NCI-H82 (cell line): ENCODE results near the gene GLOD4.
A peak's percentile ranks its signal among the peaks of the same experiment; 100 is the strongest.
"Not testable (repeated sequence)": the region's sequence is repeated elsewhere in the genome, so short reads cannot be mapped to it uniquely, and the experiment has no call there.

Experiments used
- DNase-seq: peaks from one replicate; lab custom pipeline; 2025; lab: John Stamatoyannopoulos, UW

GLOD4 gene

DNA sequence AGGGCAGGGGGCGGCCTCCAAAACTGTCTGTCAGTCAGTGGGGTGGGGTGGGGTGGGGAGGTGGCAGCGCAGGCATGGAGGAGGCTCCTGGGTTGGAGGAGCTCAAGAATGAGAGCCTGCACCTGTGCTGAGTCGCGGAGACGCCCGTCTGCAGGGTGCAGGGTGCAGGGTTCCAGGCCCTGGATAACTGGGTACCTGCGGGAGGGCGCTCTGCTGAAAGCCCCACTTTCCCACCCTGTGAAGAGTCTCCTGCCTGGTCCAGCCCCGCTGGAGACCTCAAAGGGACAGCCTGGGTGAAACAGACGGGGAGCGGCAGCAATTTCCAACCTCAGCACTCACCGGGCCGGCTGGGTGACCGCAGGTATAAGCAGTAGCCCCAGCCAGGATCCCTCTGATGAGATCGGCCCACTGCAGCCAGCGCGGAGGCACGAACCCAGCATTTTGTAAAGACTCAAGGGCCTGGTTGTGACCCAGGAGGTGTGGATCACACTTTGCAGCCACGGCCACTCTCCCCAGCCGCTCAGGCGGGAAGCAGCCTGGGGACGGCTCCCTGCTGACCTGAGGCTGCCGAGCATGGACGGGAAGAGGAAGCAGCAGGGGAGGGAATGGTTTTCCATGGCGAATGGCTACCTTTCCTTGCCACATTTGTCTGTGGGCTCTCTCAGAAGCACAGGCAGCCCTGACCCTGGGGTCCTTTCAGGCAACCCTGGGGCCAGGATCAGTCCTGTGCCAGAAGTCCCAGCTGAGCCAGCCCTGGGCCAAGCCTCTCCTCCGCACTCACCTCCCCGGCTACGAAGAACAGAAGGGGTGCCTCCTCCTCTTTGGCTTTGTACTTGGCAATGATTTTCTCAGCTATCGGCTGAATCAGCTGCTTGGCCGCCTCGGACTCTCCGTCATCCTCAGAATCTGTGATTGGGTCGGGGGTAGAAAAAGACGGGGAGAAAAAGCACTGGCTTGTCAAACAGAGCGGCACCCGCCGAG, 21.1 kb upstream of the GLOD4 start:
- no peak for DNase-seq

DNA sequence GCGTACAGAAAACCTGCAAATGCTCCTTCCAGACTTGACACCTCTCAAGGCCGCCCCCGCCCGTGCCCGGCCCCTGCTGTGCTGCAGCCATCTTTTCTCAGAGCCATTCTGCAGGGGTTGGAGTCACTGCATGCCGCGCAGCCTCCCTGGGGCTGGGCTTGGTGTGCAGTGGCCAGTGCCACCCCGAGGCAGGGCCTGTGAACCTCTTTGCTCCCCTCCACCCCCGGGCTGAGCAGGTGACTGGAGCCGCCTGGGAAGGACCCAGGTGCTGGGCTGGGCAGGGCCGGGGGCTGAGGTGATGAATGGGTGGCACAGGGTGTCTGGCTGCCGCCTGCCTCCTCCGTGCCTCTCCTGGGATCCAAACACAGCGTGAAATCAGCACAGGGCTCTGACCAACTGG, 20.4 kb upstream of the GLOD4 start:
- DNase-seq = no peak

DNA sequence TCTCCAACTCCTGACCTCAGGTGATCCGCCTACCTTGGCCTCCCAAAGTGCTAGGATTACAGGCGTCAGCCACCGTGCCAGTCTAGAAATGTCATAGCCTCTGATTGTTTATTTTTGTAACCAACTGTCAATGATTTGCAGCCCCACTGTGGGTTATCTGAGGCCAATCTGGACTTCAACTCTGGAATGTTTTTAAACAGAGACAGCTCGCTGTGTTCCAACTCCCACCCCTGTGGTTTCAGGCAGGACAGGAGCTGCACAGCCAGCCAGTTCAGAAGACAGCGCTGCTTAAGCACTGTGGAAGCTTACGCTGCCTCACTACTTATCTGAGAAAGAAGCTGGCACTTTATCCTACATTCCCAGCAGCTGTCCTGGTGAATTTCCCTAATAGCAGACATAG, 19.6 kb upstream of the GLOD4 start:
- no peak for DNase-seq

GRCh38 chr17:800446-801242, 18.6 kb upstream of the GLOD4 start:
- no peak for DNase-seq

GRCh38 chr17:799261-799660, 17.2 kb upstream of the GLOD4 start:
- DNase-seq = no peak

- DNase-seq = peak; percentile 48
Measured at GRCh38 chr17:798246-798645, 16.2 kb upstream of the GLOD4 start.

GRCh38 chr17:797236-797840, 15.3 kb upstream of the GLOD4 start:
- DNase-seq = no peak

DNA sequence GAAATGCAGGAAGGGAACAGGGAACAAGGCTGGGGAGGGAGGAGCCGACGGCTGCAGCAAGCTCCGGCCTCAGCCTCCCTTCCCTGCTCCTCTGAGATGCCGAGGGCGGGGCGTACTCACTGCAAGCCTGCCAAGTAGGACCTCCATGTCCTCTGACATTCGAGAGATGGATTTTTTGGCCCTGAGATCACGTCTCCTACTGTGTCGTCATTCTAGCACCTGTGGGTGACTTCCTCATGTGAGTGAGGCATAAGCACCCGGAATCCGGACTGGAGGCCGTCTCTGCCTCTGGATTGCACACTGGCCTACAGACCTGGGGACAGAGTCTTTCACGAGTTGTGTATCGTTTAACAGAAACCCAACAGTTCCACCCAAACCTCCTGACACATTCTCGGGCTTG, 14.5 kb upstream of the GLOD4 start:
- no peak for DNase-seq

DNA sequence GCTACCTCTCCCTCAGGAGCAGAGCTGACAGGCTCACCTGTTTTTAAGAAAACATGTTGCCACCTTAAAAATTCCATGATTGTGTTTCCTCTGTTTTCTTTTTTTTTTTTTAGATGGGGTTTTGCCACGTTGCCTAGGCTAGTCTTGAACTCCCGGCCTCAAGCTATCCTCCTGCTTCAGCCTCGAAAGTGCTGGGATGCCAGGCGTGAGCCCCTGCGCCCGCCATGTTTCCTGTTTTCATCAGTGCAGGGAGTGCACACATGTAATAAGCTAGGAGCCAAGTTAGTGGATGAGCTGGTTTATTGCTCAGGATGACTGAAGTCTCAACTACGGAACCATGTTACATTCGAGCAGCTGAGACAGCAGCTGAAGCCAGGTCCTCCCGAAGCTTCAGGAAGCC, 13.6 kb upstream of the GLOD4 start:
- DNase-seq = no peak

GRCh38 chr17:795276-795675, 13.2 kb upstream of the GLOD4 start:
- no peak for DNase-seq

- DNase-seq = peak; percentile 89
Measured at GRCh38 chr17:794876-795275, 12.8 kb upstream of the GLOD4 start.

GRCh38 chr17:792277-792676, 10.2 kb upstream of the GLOD4 start:
- DNase-seq = peak; percentile 56

DNA sequence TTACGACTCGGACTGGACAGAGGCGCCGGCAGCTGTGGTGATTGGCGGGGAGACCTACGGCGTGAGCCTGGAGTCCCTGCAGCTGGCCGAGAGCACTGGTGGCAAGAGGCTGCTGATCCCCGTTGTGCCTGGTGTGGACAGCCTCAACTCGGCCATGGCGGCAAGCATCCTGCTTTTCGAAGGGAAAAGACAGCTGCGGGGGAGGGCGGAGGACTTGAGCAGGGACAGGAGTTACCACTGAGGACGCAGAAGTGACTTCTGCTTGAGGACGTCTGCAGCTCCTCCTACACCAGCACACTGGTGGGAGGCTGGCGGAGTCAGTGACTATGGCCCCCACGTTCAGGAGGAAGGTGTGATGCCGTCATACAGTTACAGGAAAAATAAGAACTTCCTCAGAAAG, 9.7 kb upstream of the GLOD4 start:
- DNase-seq = no peak

DNA sequence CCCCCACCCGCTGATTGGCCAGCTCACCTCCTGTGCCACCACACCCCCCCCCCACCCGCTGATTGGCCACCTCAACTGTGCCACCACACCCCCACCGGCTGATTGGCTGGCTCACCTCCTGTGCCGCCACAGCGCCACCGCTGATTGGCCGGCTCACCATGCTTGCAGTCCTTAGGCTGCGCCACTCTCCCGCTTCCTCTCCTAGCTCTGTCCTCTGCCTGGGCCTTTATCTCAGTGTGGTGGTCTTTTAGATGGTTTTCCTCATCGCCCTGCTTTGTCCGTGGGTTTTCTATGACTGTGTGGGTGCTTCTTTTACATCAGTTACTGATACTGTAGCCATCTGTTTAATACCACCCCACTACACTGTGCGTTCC, 8.8 kb upstream of the GLOD4 start:
- DNase-seq = not testable (repeated sequence)

GRCh38 chr17:789931-790873, 8.1 kb upstream of the GLOD4 start:
- not testable (repeated sequence) for DNase-seq

DNA sequence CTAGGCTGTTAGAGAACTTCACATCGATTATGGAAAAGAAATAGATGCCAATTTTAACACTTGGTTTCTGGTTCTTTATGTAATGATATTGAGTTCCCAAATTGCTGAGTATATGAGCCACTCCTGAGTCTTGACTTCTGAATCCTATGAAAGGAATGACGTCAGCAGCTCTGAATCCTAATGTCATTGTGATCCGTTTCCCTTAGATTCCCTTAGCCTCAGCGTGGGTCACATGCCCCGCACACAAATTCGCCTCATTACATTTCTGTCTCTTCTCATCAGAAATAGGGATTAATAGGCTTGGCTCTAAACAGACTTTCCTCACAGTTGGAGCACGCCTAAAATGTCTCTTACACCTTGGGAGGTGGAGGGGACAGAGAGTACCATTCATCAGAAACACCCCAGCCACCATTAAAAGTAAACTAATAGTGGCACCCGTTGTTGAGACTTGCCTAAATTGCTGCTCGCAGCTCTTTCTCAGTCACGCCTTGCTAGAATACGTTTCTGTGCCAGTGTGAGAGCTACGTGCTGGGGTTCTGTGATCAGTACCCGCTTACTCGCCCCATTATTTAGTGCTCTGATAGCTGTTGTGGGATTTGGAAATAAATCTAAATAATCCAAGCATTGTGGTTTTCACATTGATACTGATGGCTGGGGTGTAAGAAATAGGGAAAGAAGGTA, 7.2 kb upstream of the GLOD4 start:
- DNase-seq = no peak

GRCh38 chr17:788551-788950, 6.5 kb upstream of the GLOD4 start:
- DNase-seq = no peak

GRCh38 chr17:787641-788221, 5.7 kb upstream of the GLOD4 start:
- DNase-seq = no peak

GRCh38 chr17:785901-786300, 3.8 kb upstream of the GLOD4 start:
- DNase-seq = not testable (repeated sequence)

- no peak for DNase-seq
Measured at GRCh38 chr17:784143-784542, 2.1 kb upstream of the GLOD4 start.

DNA sequence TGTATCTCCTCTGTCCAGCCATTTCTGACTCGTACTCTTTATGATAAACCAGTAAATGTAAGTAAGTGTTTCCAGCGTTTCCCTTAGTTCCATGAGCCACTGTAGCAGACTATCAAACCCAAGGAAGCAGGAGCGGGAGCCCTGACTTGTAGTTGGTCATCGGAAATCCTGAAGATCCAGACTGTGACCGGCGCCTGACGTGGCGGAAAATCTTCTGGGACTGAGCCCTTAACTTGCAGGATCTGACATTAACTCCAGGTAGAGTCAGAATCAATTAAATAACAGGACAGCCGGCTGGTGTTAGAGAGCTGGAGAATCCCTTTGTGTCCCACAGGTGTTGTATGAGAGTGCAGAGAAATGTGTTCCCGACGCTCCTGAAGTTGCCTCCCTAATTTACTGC, 4.0 kb downstream of the GLOD4 start:
- DNase-seq = no peak
